ENCODE measurements around the gene ABCG1. TPM values are rescaled to one million over a fixed set of nuclear protein-coding genes. Genes with fewer than 3 reads are reported as not detected.

Gene ABCG1
- total RNA-seq, 4 donors from 2014 or later = 2.6 to 10.9 (median 3.7) TPM

- Histone ChIP-seq H3K9me3 (no peaks in the 10 kb centered on the region), H3K27me3 (peaks cover 0 to 12% (median 0%) of the 10 kb centered on the region in 4 donors), H3K4me1 (peaks cover 6 to 30% (median 9%) of the 10 kb centered on the region in 3 donors), H3K36me3 (no peaks in the 10 kb centered on the region), H3K27ac (no peak overlapping the region), H3K4me3 (no peak overlapping the region)
- TF ChIP-seq, protein P1, sequence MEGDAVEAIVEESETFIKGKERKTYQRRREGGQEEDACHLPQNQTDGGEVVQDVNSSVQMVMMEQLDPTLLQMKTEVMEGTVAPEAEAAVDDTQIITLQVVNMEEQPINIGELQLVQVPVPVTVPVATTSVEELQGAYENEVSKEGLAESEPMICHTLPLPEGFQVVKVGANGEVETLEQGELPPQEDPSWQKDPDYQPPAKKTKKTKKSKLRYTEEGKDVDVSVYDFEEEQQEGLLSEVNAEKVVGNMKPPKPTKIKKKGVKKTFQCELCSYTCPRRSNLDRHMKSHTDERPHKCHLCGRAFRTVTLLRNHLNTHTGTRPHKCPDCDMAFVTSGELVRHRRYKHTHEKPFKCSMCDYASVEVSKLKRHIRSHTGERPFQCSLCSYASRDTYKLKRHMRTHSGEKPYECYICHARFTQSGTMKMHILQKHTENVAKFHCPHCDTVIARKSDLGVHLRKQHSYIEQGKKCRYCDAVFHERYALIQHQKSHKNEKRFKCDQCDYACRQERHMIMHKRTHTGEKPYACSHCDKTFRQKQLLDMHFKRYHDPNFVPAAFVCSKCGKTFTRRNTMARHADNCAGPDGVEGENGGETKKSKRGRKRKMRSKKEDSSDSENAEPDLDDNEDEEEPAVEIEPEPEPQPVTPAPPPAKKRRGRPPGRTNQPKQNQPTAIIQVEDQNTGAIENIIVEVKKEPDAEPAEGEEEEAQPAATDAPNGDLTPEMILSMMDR (IDR thresholded peaks at IDR 0.05) = no peak
- no peak for TF ChIP-seq POLR2A (IDR thresholded peaks at IDR 0.05)
- intact Hi-C loops (cut with DNase I) = no loop called here
- DNase-seq = no peak
- 86 to 87% methylated on average over 14 to 15 of the region's 15 CpGs for WGBS, 2 donors
Measured at GRCh38 chr21:42341776-42342542, 123.0 kb downstream of the ABCG1 start.

DNA sequence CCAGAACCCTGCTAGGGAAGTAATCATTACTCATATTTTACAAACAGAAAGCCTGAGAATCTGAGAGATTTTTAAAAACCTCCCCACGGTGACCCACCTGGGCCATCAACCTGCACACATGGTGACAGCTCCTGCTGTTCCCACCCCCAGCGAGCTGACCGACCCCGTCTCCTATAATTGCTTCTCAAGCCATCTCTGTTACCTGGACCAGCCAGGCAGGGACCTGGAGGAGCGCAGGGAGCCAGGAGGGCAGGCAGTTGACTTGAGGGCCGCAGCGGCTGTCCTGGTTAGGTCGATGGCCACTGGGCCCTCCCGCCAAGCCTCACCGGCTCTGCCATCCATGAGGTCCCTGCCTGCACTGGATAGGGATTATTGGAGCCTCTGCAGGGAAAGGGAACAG is 124.2 kb downstream of the ABCG1 start:
- TF ChIP-seq, protein P1 (IDR thresholded peaks at IDR 0.05) = no peak
- no peak for TF ChIP-seq POLR2A (IDR thresholded peaks at IDR 0.05)
- Histone ChIP-seq H3K27ac (no peak overlapping the region), H3K36me3 (no peaks in the 10 kb centered on the region), H3K4me3 (no peak overlapping the region), H3K9me3 (no peaks in the 10 kb centered on the region), H3K27me3 (peaks cover 0 to 20% (median 0%) of the 10 kb centered on the region in 4 donors), H3K4me1 (peaks cover 2 to 21% (median 4%) of the 10 kb centered on the region in 3 donors)
- intact Hi-C loops (cut with DNase I) = no loop called here
- 68 to 75% methylated on average over 4 to 6 of the region's 10 CpGs for WGBS, 2 donors
- no peak for DNase-seq

GRCh38 chr21:42343556-42343955 is 124.6 kb downstream of the ABCG1 start:
- no peak for DNase-seq
- Histone ChIP-seq H3K4me3 (no peak overlapping the region), H3K27ac (no peak overlapping the region), H3K9me3 (no peaks in the 10 kb centered on the region), H3K27me3 (peaks cover 0 to 23% (median 0%) of the 10 kb centered on the region in 4 donors), H3K36me3 (no peaks in the 10 kb centered on the region), H3K4me1 (peaks cover 0 to 17% (median 0%) of the 10 kb centered on the region in 3 donors)
- no peak for TF ChIP-seq POLR2A (IDR thresholded peaks at IDR 0.05)
- TF ChIP-seq, protein P1 (IDR thresholded peaks at IDR 0.05) = no peak
- 82 to 92% methylated on average over 6 of the region's 6 CpGs for WGBS, 2 donors
- intact Hi-C loops (cut with DNase I) = no loop called here

DNA sequence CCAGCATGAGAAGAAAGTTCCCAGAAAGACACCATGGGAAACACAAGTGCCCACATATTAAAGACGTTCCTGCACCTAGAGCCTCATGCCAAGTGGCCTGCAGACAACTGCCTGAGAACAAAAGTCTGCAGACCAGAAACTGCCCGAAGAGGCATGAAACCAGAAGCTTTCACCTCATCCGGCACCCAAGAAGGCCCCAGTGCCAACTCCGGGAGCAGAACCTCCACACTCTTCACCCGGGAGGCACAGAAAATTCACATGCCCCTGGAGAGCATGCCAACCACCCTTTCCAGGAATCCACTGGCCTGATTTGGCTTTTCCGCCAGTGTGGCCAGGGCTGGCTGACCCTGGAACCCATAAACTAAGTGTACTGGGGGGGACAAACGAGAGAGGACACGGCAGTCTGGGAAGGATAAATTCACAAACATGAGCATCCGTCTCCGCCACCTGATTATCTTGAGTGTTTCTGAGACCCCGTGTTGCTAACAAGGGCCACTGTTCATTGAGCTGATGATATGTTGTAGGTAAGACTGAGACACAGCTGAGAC is 125.1 kb downstream of the ABCG1 start:
- Histone ChIP-seq H3K27ac (no peak overlapping the region), H3K4me3 (no peak overlapping the region), H3K4me1 (peaks cover 0 to 12% (median 0%) of the 10 kb centered on the region in 3 donors), H3K27me3 (peaks cover 0 to 28% (median 0%) of the 10 kb centered on the region in 4 donors), H3K9me3 (no peaks in the 10 kb centered on the region), H3K36me3 (no peaks in the 10 kb centered on the region)
- 87 to 90% methylated on average over 7 to 11 of the region's 11 CpGs for WGBS, 2 donors
- DNase-seq = no peak
- TF ChIP-seq POLR2A (IDR thresholded peaks at IDR 0.05) = no peak
- TF ChIP-seq, protein P1 (IDR thresholded peaks at IDR 0.05) = no peak
- intact Hi-C loops (cut with DNase I) = no loop called here

- intact Hi-C loops (cut with DNase I) = no loop called here
- TF ChIP-seq, protein P1 (IDR thresholded peaks at IDR 0.05) = no peak
- TF ChIP-seq POLR2A (IDR thresholded peaks at IDR 0.05) = no peak
- Histone ChIP-seq H3K36me3 (no peaks in the 10 kb centered on the region), H3K27me3 (peaks cover 0 to 32% (median 0%) of the 10 kb centered on the region in 4 donors), H3K4me3 (no peak overlapping the region), H3K9me3 (no peaks in the 10 kb centered on the region), H3K27ac (no peak overlapping the region), H3K4me1 (peaks cover 0 to 11% (median 0%) of the 10 kb centered on the region in 3 donors)
- no peak for DNase-seq
- 71 to 83% methylated on average over 3 to 4 of the region's 4 CpGs for WGBS, 2 donors
Measured at GRCh38 chr21:42344631-42345030, 125.7 kb downstream of the ABCG1 start.
